ENCODE measurements around the gene ANXA9.
A peak's percentile ranks its signal among the peaks of the same experiment; 100 is the strongest.

ANXA9 gene

GRCh38 chr1:151003180-151003579 is 21.1 kb downstream of the ANXA9 start:
- DNase-seq (ENCODE audit: low read depth) = no peak

GRCh38 chr1:151005729-151006319 is 23.7 kb downstream of the ANXA9 start:
- DNase-seq (ENCODE audit: low read depth) = no peak

- DNase-seq (ENCODE audit: low read depth) = no peak
These were observed 24.4 kb downstream of the ANXA9 start, which contains the start of gene MINDY1 for GRCh38 chr1:151006327-151007052. Gene MINDY1, minus strand, starts transcription at chr1:151006902. Its CDS starts 4,285 bp downstream, at chr1:151002617.

GRCh38 chr1:151007853-151008243 is 25.8 kb downstream of the ANXA9 start:
- no peak for DNase-seq (ENCODE audit: low read depth)

- DNase-seq (ENCODE audit: low read depth) = peak; percentile 92
These were observed 26.4 kb downstream of the ANXA9 start, which contains the start of gene PRUNE1 for GRCh38 chr1:151008244-151009205. Gene PRUNE1, plus strand, starts transcription at chr1:151008449. Its CDS starts 184 bp downstream, at chr1:151008633.

GRCh38 chr1:151009206-151009587 is 27.1 kb downstream of the ANXA9 start:
- DNase-seq (ENCODE audit: low read depth) = no peak

GRCh38 chr1:151009674-151010345 is 27.7 kb downstream of the ANXA9 start:
- no peak for DNase-seq (ENCODE audit: low read depth)

GRCh38 chr1:151010346-151010726 is 28.2 kb downstream of the ANXA9 start:
- no peak for DNase-seq (ENCODE audit: low read depth)

- no peak for DNase-seq (ENCODE audit: low read depth)
These were observed 29.2 kb downstream of the ANXA9 start for GRCh38 chr1:151011154-151011850.

GRCh38 chr1:151012684-151013471 is 30.8 kb downstream of the ANXA9 start:
- DNase-seq (ENCODE audit: low read depth) = no peak

GRCh38 chr1:151013518-151013917 is 31.4 kb downstream of the ANXA9 start:
- DNase-seq (ENCODE audit: low read depth) = no peak

- DNase-seq (ENCODE audit: low read depth) = peak; percentile 81
These were observed 42.6 kb downstream of the ANXA9 start for GRCh38 chr1:151024540-151025146.

GRCh38 chr1:151026460-151026859 is 44.4 kb downstream of the ANXA9 start:
- no peak for DNase-seq (ENCODE audit: low read depth)

- DNase-seq (ENCODE audit: low read depth) = no peak
These were observed 50.1 kb downstream of the ANXA9 start for GRCh38 chr1:151032164-151032563.

GRCh38 chr1:151035167-151035566 is 53.1 kb downstream of the ANXA9 start:
- no peak for DNase-seq (ENCODE audit: low read depth)

- no peak for DNase-seq (ENCODE audit: low read depth)
These were observed 54.3 kb downstream of the ANXA9 start, which contains the start of gene BNIPL for GRCh38 chr1:151036356-151036755. Gene BNIPL, plus strand, starts transcription at chr1:151036586. Its CDS starts 140 bp downstream, at chr1:151036726.

GRCh38 chr1:151037032-151037431 is 54.9 kb downstream of the ANXA9 start:
- no peak for DNase-seq (ENCODE audit: low read depth)

- no peak for DNase-seq (ENCODE audit: low read depth)
These were observed 57.4 kb downstream of the ANXA9 start for GRCh38 chr1:151039521-151039920.

GRCh38 chr1:151043163-151043562 is 61.1 kb downstream of the ANXA9 start:
- no peak for DNase-seq (ENCODE audit: low read depth)
